ENCODE results near the gene ARPC4. TPM values are rescaled to one million over a fixed set of nuclear protein-coding genes. Genes with fewer than 3 reads are reported as not detected.

Gene ARPC4
- total and polyA plus RNA-seq, 2 of the 13 experiments (the other 11 are each of a cell fraction or from before 2014, with no cell fraction given), result 30.1 to 83.6 TPM

GRCh38 chr3:9749645-9750555 lies 43.0 kb upstream of the ARPC4 start, which contains the start of gene OGG1 (continued):
- no peak for TF ChIP-seq ZBTB40 (IDR thresholded peaks at IDR 0.05)
- TF ChIP-seq ZBTB40 (CRISPR knock-in tag; IDR thresholded peaks at IDR 0.05), result no peak
- TF ChIP-seq RAD51 (IDR thresholded peaks at IDR 0.05; ENCODE audit: borderline replicate concordance), result no peak
- no peak for TF ChIP-seq NKX3-1 (CRISPR knock-in tag; IDR thresholded peaks at IDR 0.05)
- no peak for TF ChIP-seq JUN (CRISPR knock-in tag; IDR thresholded peaks at IDR 0.05)
- TF ChIP-seq MEIS1 (CRISPR knock-in tag; IDR thresholded peaks at IDR 0.05; ENCODE audit: borderline replicate concordance), result peak; percentile 35; the same call in 1 of the 2 replicates
- no peak for TF ChIP-seq ZNF296 (CRISPR knock-in tag; conservative IDR thresholded peaks at IDR 0.05)
- 0 out of 2 replicates have a peak, but pooled peaks have one; percentile 32 for TF ChIP-seq ZNF816 (CRISPR knock-in tag; IDR thresholded peaks at IDR 0.05; ENCODE audit: borderline replicate concordance)
- no peak for TF ChIP-seq ATM (IDR thresholded peaks at IDR 0.05; ENCODE audit: borderline replicate concordance)
- TF ChIP-seq ZNF605 (CRISPR knock-in tag; IDR thresholded peaks at IDR 0.05), result peak; percentile 49; the same call in 1 of the 2 replicates
- peak; percentile 24; the same call in 1 of the 2 replicates for TF ChIP-seq ZMAT3 (CRISPR knock-in tag; conservative IDR thresholded peaks at IDR 0.05)
- TF ChIP-seq ZNF687 (CRISPR knock-in tag; IDR thresholded peaks at IDR 0.05), result peak; percentile 84
- TF ChIP-seq NFKB2 (CRISPR knock-in tag; IDR thresholded peaks at IDR 0.05; ENCODE audit: borderline replicate concordance), result peak; percentile 66; the same call in 1 of the 2 replicates
- TF ChIP-seq THYN1 (CRISPR knock-in tag; IDR thresholded peaks at IDR 0.05; ENCODE audit: borderline replicate concordance, low read depth), result no peak
- peak; percentile 67 for TF ChIP-seq NR2C2 (CRISPR knock-in tag; IDR thresholded peaks at IDR 0.05; ENCODE audit: borderline replicate concordance)

All from HepG2 (cell line).